NCI-H146 (cell line): ENCODE results near the gene E4F1.
"Not testable (repeated sequence)": the region's sequence is repeated elsewhere in the genome, so short reads cannot be mapped to it uniquely, and the experiment has no call there.

Experiments used
- DNase-seq: peaks from one replicate; lab custom pipeline; 2025; lab: John Stamatoyannopoulos, UW

The E4F1 gene

DNA sequence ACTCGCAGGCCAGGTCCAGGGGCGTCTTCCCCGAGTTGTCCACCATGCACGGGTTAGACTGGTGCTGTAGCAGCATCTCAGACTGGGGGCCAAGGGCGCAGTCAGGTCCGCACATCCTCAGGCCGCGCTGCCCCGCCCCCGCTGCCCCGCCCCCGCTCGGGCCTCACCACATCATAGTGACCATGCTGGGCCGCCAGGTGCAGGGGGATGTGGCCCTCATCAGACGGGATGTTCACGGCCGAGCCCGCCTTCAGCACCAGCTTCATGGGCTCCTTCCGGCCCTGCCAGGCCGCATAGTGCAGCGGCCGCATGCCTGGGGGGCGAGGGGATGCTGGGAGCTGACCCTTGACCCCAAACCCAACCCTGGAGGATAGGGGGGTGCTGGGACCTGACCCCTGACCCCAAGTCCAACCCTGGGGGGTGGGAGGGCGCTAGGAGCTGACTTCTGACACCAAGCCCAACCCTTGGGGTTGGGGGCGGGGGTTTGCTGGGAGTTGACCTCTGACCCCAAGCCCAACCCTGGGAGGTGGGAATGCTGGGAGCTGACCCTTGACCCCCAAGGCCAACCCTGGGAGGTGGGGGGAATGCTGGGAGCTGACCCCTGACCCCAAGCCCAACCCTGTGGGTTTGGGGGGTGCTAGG lies 34.0 kb upstream of the E4F1 start:
- DNase-seq, result no peak

DNA sequence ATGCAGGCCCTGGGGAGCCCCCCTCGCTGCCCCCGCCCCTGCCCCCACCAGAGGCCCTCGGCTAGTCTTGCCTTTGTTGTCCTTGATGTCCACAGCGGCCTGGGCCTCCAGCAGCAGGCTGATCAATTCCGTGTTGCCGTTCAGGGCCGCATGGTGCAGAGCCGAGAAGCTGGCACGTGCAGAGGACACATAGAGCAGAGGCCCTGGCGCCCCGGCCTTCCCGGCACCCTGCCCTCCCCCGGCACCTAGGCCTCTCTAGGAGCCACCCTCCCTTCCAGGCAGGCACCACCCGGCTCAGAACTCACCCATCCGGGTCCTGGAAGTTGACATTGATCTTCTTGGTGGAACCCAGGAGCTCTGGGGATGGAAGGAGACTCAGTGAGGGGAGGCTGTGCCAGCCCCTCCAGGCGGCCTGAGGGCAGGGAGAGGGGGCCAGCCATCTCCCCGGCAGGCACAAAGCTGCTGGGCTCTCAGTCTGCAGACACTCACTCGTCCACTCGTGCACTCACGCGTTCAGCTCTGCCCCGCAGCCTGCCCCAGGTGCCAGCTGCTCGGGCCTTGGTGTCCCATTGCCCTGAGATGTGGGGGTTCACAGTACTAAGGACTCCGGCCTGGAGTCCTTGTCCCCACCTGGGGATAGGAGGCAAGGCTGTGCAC lies 33.3 kb upstream of the E4F1 start:
- DNase-seq, result no peak

DNA sequence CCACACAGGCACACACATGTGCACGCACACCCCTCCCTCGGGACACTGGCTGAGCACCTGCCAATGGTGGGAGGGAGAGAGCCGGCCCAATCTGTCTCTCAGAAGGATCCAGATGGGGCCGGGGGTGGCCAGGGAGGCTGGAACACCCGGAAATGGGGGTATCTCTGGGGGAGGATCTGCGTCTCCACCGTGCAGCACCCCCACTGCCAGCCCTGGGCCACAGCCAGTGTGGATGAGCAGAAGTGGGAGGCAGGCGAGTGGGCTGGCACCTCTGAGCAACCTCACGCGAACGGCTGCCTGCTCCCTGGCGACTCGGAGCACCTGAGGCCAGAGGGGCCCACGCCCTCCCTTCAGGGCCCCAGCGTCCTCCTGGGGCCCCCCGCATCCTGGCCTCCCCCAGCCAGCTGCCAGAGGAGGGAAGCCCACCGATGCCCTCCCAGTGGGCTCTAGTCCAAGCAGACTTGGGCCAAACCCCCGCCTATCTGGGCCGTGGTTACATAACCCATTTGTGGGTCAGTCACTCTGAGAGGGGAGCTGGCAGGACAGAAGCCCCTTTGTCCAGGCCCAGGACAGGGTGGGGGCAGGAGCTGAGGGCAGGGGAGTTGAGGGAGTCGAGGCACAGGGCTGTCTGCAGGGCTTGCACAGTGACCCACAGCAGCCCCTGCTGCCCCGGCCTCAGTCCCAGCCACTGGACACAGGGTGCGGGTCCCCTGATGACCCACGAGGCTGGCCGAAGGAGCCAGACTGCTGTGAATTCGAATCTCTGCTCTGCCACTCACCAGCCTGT lies 32.5 kb upstream of the E4F1 start:
- DNase-seq, result no peak

DNA sequence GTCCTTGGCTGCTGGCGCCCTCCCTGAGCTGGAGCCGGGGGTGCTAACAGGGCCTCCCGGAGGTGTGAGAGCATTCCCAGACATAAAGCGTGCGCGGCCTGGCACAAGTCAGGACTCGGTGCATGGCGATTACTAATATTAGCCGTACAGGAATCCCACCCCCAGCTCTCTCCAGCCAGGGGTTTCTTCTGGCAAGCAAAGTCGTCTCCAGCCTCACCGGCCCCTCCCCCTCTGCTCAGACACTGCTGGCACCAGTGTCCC lies 32.0 kb upstream of the E4F1 start:
- DNase-seq, result no peak

DNA sequence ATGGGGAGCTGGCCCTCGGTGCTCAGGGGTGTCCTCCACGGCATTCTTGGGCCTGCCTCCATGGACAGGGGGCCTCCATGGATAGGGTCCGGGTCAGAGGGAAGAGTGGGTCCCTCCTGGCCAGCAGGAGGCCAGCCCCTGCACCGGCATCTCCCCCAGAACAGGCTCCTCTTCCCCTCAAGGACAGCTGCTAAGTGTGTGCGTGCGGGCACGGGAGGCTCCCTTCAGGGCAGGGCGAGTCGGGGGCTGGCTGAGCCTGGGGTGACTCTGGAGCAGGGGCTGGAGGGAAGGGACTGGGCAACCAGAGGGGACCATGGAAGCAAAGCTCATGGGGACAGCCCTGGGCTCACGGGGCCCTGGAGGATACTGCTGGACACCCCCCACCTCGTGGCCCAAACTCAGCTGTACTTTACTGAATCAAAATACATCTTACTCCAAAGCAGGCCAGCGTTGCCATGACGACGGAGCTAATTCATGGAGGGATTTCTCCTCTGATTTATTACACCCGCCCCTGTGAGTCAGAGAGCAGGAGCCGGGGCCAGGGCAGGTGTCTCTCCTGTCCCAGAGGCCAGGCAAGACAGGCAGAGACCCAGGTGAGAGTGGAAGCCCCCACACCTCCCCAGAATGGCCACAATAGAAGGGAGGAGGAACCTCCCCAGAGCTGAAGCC lies 29.1 kb upstream of the E4F1 start:
- DNase-seq, result peak; percentile 18

DNA sequence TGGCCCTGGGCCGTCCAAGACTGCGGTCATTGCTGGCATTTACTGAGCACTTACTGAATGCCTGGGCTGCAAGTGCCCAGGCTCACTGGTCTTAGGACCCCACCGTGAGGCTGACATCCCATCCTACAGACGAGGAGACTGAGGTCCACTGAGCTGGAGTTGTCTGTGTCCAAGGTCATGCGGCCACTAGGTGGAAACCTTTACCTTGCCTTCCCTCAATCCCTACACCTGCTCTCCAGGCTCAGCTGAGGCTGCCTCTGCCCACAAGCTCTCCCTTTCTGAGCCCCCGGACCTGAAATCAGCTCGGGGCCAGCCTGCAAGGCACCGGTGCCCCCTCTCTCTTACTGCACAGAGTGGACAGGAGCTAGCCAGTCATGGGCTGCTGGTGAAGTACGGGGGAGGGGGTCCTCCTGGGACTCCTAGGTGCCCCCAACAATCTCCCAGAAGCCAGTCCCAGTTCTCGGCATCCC lies 28.5 kb upstream of the E4F1 start:
- DNase-seq, result peak; percentile 77

DNA sequence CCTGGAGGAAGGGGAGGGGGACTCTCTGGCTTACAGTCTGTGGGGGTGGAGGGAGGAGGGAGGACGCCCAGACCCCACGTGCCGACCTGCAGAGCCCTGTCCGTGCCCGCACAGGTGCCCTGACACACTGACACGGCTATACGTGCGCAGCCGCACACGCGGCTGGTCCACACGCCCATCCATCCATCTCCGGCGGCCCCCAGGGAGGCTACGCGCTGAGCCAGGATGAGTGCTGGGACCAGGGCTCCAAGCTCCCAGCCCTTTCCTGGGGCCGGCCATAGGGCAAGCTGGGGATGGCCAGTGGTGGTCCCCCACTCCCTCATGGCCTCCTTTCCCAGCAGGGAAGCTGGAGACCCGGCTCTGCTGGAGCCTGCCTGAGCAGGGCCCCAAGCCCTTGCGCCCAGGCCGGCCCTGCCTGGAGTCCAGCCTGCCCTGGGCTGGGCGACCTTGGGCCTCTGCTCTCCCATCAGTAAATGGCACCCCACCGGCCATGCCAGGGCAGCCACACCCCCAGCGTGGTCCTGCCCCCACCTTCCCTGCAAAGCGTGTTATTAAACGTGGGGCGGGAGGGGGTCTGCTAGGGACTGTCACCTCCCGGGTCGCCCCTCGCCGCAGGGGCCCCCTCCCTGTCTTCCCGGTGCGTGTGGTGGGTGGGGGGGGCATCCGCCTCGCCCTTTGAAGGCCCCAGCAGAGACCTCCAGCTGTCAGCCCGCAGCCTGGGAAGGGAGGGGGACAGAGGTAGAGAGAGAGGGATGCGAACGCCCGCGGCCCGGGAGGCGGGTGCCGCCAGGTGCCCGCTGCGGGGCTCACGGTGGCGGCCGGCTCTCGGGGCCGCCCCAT lies 27.8 kb upstream of the E4F1 start:
- DNase-seq, result peak; percentile 61

DNA sequence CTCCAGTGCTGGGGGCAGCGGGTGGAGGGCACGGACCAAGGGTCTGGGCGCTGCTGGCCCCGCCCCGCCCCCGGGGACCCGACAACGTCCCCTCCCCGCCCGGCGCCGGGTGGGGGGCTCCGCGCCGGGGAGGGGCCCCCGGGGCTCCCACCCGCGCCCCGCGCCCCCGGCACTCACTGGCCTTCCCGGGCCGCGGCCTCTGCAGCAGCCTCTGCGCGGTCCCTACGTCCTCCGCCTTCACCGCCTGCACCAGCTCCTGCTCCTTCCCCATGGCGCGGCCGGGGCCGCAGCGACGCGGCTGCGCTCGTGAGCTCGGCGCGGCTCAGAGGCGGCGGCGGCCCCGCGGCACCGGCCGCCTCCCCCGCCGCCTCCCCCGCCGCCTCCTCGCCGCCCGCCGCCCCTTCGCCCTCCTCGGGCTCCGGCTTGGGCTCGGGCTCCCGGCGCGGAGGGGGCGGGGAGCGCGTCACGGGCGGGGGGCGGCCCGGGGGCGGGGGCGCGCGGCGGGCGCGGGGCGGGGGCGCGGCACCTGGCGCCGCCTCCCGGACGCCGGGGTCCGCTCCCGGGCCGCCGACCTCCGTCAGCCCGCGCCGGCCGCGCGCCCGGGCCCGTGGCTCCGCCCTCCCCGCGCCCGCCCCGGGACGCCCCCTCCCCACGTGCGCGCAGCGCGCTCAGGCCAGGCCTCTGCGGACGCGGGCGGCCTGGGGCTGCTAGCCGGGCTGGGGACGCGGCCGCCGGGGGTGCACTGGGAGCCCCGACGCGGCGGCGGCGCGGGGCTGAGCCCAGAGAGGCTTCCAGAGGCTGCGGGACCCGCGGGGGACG lies 27.0 kb upstream of the E4F1 start, which contains the start of gene CASKIN1:
Gene CASKIN1 (minus strand): TSS at position 444 of the 819 bp plus-strand sequence. CDS start 173 bp downstream, at position 271.
- DNase-seq, result peak; percentile 61

DNA sequence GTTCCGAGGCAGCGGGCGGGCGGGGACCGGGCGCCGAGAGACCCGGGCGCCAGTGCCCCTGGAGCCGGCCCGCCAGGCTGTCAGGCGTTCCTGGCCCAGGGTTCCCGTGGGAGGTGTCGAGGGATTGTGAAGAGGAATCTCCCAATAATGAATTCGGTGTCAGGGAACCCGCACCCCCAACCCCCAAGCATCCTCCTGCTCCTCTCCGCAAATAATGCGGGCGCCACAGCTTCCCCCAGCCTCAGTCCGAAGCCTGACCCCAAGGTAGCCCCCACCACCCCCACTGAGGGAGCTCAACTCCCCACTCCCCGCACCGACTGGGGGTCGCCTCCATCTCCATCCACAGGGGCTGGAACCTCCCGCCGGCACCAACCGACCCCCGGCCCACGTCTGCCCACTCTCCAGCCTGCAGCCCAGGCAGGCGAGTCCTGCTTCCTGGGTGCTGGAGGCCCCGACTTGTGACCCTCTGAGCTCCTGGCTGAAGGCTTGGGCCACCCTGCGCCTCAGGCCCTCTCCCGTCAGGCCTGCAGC lies 26.3 kb upstream of the E4F1 start:
- DNase-seq, result no peak

DNA sequence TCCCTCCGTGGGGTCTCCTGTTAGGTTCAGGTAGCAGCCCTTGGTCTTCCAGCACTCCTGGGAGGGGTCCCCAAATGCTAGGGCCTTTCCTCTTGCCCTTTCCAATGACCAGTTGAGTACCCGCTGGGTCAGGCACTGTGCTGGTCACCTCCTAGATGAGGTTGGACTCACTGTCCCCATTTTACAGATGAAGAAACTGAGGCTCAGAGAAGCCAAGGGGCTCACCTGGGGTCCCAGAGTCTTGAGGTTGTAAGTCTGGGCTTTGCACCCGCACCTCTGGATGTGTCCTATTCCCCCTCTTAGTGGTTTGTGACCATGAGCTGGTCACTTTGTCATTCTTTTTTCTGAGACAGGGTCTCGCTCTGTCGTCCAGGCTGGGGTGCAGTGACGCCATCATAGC lies 25.6 kb upstream of the E4F1 start:
- DNase-seq, result no peak

DNA sequence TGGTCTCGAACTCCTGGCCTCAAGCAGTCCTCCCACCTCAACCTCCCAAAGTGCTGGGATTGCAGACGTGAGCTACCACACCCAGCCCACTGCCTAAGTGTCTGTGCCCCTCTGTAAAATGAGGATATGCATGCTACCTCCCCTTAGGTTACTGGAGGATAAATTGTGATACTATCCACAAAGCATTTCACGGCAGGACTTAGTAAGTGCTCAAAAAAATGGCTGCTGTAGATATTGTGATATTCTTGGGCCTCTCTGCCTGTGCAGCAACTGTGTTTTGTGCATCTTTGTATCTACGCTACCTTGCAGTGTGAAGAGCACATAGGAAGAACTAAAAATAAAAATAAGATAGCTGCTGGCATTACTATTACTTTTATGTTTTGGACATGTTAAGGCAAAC lies 25.1 kb upstream of the E4F1 start:
- no peak for DNase-seq

DNA sequence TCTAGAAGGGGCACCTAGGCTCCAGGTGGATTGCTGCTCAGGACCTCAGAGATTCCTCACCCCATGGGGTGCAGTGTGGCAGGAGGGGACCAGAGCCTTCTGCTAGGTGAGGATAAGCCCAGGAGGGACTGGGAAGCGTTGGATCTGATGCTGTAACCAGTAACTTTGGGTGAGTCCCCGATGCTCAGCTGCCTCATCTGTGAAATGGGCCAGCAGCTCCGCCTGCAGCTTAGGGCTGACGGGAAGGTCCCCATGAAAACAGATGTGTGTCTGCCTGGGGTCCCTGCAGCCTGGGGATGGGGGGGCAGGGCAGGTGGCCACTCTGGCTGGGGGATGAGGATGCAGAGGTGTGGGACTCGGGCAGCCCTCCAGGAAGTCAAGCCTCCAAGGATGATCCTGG lies 24.3 kb upstream of the E4F1 start:
- no peak for DNase-seq

DNA sequence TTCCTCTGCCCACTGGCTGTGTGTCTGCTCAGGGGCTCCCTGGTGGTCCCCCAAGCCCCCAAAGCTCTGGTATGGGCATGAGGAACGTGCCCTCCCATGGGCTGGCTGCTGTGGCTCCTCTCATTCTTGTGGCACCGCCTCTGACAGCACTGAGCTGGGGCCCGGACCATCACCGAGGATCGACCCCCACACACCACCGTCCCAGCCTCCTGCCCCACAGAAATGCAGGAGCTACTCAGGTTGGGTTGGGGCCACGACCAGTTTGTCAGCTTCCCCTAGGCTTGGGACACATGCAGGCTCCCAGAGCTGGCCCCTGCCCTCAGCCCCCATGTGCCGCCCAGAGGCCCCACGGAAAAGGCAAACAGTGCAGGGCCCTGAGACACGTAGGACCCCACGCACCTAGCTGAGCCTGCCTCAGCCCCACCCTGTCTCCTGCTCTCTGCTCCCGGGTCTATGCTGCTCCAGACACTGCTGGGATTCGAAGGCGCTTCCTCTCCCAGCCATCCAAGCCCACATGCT lies 23.7 kb upstream of the E4F1 start:
- no peak for DNase-seq

DNA sequence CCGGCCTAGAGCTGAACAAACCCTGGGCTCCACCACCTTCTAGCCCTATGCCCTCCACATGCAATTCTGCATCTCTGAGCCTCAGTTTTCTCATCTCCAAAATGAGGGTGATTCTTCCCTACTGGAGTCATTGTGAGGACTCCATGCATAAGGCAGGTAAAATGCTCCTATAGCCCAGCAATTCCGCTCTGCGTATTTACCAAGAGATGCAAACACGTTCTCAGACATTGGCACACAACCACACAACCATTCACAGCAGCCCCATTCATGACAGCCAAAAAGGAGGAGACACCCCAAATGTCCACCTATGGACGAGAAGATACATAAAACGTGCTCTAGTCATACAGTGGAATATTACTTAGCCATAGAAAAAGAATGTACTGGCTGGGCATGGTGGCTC lies 23.1 kb upstream of the E4F1 start:
- no peak for DNase-seq

DNA sequence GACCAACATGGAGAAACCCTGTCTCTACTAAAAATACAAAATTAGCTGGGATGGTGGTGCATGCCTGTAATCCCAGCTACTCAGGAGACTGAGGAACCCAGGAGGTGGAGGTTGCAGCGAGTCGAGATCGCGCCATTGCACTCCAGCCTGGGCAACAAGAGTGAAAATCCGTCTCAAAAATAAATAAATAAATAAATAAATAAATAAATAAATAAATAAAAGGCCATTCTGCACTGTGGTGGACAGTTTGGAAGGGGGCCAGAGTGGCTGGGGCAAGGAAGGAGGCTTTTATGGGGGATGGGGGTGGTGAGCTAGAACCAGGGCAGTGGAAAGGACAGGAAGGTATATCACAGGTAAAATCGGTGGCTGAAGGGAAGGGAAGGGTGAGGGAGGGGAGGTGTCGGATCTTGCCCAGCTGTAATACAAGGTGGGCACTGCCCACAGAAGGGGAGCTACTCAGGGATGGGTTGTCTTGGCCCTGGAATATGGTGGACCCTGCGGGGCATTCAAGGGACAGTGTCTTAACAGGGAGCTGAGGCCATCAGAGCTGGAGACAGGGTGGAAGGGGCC lies 20.2 kb upstream of the E4F1 start:
- DNase-seq, result not testable (repeated sequence)

DNA sequence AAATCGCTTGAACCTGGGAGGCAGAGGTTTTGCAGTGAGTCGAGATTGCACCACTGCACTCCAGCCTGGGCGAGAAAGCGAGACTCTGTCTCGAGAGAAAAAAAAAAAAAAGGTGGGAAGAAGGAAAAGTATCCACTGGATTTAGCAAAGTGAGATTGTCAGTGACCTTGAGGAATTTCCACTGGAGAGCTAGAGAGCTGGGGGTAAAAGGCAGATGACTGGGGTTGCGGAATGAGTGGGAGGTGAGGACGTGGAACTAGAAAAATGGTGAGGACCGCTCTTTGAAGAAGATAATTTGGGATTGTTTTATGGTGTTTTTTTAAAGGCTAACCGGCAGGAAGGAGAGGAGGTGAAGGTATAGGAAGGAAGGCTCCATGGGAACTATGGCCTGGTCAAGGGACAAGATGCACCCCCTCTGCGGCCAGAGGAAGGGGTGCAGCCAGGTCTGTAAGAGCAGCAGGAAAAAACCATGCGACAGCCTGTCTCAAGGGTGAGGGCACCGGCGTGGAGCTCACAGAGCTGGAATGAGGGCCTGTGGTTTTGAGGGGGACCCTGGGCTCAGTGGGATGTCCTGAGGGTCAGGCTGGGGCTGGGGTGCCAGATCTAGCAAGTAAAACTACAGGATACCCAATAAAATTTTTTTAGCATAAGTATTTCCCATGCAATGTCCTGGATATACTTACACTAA lies 18.8 kb upstream of the E4F1 start:
- no peak for DNase-seq

DNA sequence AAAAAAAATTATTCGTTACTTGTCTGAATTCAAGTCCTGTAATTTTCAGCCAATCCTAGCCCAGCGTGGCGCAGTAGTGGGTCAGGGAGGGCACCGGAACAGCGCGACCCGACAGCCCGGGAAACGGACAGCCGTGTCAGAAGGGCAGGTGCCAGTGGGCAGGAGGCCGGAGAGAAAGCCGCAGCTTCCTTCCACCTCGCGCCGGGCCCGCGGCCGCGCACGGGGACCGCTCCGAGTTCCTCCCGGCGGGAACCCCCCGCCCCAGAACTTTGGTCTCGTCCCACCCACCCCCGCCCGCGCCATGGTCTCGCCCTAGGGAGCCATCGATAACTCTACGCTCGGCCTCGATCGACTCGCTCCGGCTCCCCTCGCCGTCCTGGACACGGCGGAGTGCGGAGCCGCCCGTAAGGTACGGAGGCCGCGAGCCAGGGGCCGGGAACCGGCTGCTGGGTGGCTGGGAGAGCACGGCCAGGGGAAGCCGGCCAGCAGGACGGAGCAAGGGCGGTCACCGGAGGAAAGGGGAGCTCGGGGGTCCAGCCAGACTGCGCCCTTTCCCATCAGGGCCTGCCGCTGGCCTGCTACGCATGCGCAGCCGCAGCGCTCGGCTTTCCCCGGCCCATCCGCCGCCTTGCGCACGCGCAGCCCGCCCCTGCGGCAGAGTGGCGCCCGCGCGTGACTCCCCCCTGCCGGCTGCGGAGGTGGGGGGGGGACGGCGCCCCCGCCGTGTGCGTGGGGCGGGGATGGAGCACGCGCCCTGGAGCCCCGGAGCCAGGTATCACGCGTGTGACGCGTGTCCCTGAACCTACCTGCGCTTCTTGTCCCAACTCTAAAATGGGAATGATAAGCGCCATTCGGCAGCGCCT lies 18.1 kb upstream of the E4F1 start, which contains the start of gene MLST8:
Gene MLST8 (plus strand): TSS at position 351 of the 863 bp plus-strand sequence. CDS start 632 bp downstream, outside the sequence.
- DNase-seq, result peak; percentile 84

DNA sequence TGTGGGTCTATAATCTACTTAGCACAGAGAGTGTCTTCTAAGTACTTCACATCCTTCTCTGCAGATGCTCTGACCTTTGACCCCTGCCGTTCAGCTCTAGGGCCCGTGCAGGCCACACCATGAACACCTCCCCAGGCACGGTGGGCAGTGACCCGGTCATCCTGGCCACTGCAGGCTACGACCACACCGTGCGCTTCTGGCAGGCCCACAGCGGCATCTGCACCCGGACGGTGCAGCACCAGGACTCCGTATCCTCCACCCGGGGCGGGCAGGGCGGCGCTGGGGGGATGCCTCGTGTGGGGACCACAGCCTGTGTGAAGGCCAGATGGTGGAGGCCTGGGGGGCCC lies 17.5 kb upstream of the E4F1 start:
- DNase-seq, result no peak

DNA sequence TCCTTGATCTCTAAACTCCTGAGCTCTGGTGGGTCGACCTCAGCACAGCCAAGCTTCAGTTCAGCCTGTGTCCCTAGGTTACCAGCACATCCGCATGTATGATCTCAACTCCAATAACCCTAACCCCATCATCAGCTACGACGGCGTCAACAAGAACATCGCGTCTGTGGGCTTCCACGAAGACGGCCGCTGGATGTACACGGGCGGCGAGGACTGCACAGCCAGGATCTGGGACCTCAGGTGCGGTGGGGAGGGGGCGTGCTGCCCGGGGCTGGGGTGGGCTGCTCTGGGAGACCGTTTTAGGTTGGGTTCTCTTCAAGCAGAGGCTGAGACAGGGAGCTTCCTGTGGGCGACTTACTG lies 17.0 kb upstream of the E4F1 start:
- DNase-seq, result no peak
